Prostate gland (tissue), 2 donors: Measurements from ENCODE around the gene HMX1. TPM values are rescaled to one million over a fixed set of nuclear protein-coding genes. Genes with fewer than 3 reads are reported as not detected.

Experiments
- DNase-seq: peaks from one replicate; pipeline ENCODE4 v3.0.0-alpha.2; 2019; ENCODE audit warnings: low spot score
- H3K27ac ChIP-seq, 2 donors: fragments of 200-600 bp; sonication (generic); 2 replicates each; pipeline ENCODE4 v1.5.1; 2017 to 2019
- H3K27me3 ChIP-seq: fragments of 200-600 bp; sonication (generic); replicated peaks from 2 replicates; pipeline ENCODE4 v1.5.1; 2019; ENCODE audit not compliant: insufficient read depth
- H3K36me3 ChIP-seq, 2 donors: fragments of 200-600 bp; sonication (generic); 1 replicate in 1 of 2; 2 replicates in 1 of 2; pipeline versions ENCODE4 v1.5.1 to v1.8.1; 2017 to 2019
- H3K4me1 ChIP-seq: fragments of 200-600 bp; sonication (generic); replicated peaks from 2 replicates; pipeline ENCODE4 v1.5.1; 2019
- H3K4me3 ChIP-seq, 2 donors: fragments of 200-600 bp; sonication (generic); 2 replicates each; pipeline ENCODE4 v1.5.1; 2017 to 2019
- H3K9me3 ChIP-seq: fragments of 200-600 bp; sonication (generic); 2 replicates; pipeline ENCODE4 v1.5.1; 2017
- CTCF ChIP-seq, 4 experiments: fragments of 200-600 bp in 2 of 4; fragments of 450-650 bp in 2 of 4; sonication (generic) in 2 of 4; IDR thresholded peaks; 1 replicate in 3 of 4; 2 replicates in 1 of 4; pipeline ENCODE4 v1.5.1; 2016 to 2019; ENCODE audit warnings: antibody characterized with exemption in 4 of 4, mild to moderate bottlenecking in 2 of 4, moderate library complexity in 2 of 4
- POLR2A ChIP-seq: fragments of 450-650 bp; IDR thresholded peaks from one replicate; pipeline ENCODE4 v1.6.1; 2016; ENCODE audit warnings: antibody characterized with exemption, mild to moderate bottlenecking
- POLR2AphosphoS5 ChIP-seq: sonication (generic); formaldehyde crosslinking; IDR thresholded peaks from one replicate; pipeline ENCODE4 v1.6.1; 2017; ENCODE audit warnings: antibody characterized with exemption
- WGBS: methylation state at CpG from one replicate; pipeline ENCODE4 v1.1.5; 2018; 5-methylcytosine and 5-hydroxymethylcytosine counted together
- intact Hi-C: fragments of 100-400 bp; cut with DNase I; formaldehyde crosslinking; loops from one replicate; pipeline ENCODE4 v1.14.2; 2022
- total RNA-seq, 2 donors: library from RNA; depleted of rRNA; stranded (reverse); fragments of >200 nt; gene quantifications; one replicate each; pipeline ENCODE4 v1.1.0, GENCODE V29; 2016

The HMX1 gene
- total RNA-seq, 2 donors from 2014 or later: 5.3 TPM; not detected in 1

- TF ChIP-seq POLR2A: no peak
- TF ChIP-seq POLR2AphosphoS5: no peak
- no peak for TF ChIP-seq CTCF (IDR thresholded peaks at IDR 0.05)
- H3K4me3 ChIP-seq: no peak overlapping the region
- H3K36me3 ChIP-seq: no peaks in the 10 kb centered on the region
- intact Hi-C loops: no loop called here
- 43% methylated on average over 15 of the region's 15 CpGs for WGBS
- no peak overlapping the region for H3K27ac ChIP-seq
- DNase-seq: no peak
- H3K4me1 ChIP-seq: no peaks in the 10 kb centered on the region
- H3K9me3 ChIP-seq: no peaks in the 10 kb centered on the region
- H3K27me3 ChIP-seq: peaks cover 48% of the 10 kb centered on the region
Observed at GRCh38 chr4:8891255-8891645, 19.6 kb upstream of the HMX1 start.

GRCh38 chr4:8888856-8889255 is 17.2 kb upstream of the HMX1 start:
- Histone ChIP-seq H3K27me3 (peaks cover 34% of the 10 kb centered on the region), H3K27ac (no peak overlapping the region), H3K9me3 (no peaks in the 10 kb centered on the region), H3K4me3 (no peak overlapping the region), H3K36me3 (no peaks in the 10 kb centered on the region), H3K4me1 (no peaks in the 10 kb centered on the region)
- intact Hi-C loops: loop anchor here (10.0 kb wide), 1 partner anchor 284 kb away; no protein-coding TSS in a partner anchor
- TF ChIP-seq POLR2AphosphoS5 (no peak), POLR2A (no peak), CTCF (IDR thresholded peaks at IDR 0.05) (no peak)
- 9% methylated on average over 13 of the region's 13 CpGs for WGBS
- no peak for DNase-seq

- Histone ChIP-seq H3K9me3 (no peaks in the 10 kb centered on the region), H3K4me3 (no peak overlapping the region), H3K36me3 (no peaks in the 10 kb centered on the region), H3K27me3 (peaks cover 15% of the 10 kb centered on the region), H3K27ac (no peak overlapping the region), H3K4me1 (no peaks in the 10 kb centered on the region)
- WGBS: 88% methylated on average over 10 of the region's 10 CpGs
- DNase-seq: no peak
- intact Hi-C loops: loop anchor here (10.0 kb wide), 1 partner anchor 282 kb away; no protein-coding TSS in a partner anchor
- no peak for TF ChIP-seq POLR2AphosphoS5
- peak in 1 of 4 experiments; percentile 12 for TF ChIP-seq CTCF (IDR thresholded peaks at IDR 0.05)
- no peak for TF ChIP-seq POLR2A
Observed at GRCh38 chr4:8886612-8887406, 15.2 kb upstream of the HMX1 start.

GRCh38 chr4:8882239-8882638 is 10.6 kb upstream of the HMX1 start:
- TF ChIP-seq POLR2A (no peak), POLR2AphosphoS5 (no peak), CTCF (IDR thresholded peaks at IDR 0.05) (no peak)
- intact Hi-C loops: loop anchor here (10.0 kb wide), 1 partner anchor 277 kb away; no protein-coding TSS in a partner anchor
- Histone ChIP-seq H3K9me3 (no peaks in the 10 kb centered on the region), H3K4me1 (no peaks in the 10 kb centered on the region), H3K27ac (no peak overlapping the region), H3K4me3 (no peak overlapping the region), H3K36me3 (no peaks in the 10 kb centered on the region), H3K27me3 (peaks cover 23% of the 10 kb centered on the region)
- DNase-seq: no peak
- WGBS: 40% methylated on average over 14 of the region's 14 CpGs

- H3K4me3 ChIP-seq: no peak overlapping the region
- H3K27me3 ChIP-seq: peaks cover 28% of the 10 kb centered on the region
- H3K9me3 ChIP-seq: no peaks in the 10 kb centered on the region
- H3K4me1 ChIP-seq: no peaks in the 10 kb centered on the region
- TF ChIP-seq POLR2AphosphoS5: no peak
- TF ChIP-seq CTCF (IDR thresholded peaks at IDR 0.05): no peak
- TF ChIP-seq POLR2A: no peak
- intact Hi-C loops: loop anchor here (10.0 kb wide), 1 partner anchor 276 kb away; no protein-coding TSS in a partner anchor
- no peak for DNase-seq
- WGBS: 78% methylated on average over 9 of the region's 9 CpGs
- no peaks in the 10 kb centered on the region for H3K36me3 ChIP-seq
- no peak overlapping the region for H3K27ac ChIP-seq
Observed at GRCh38 chr4:8880851-8881250, 9.2 kb upstream of the HMX1 start.
